Erythroblast (primary cell): ENCODE data around the gene JAM3.

Experiments used
- GATA1 ChIP-seq: IDR thresholded peaks from 2 replicates; pipeline ENCODE4 v1.6.1; 2011; ENCODE audit warnings: low read depth, mild to moderate bottlenecking, control low read depth, low read length, moderate library complexity
- POLR2A ChIP-seq: IDR thresholded peaks from 2 replicates; pipeline ENCODE4 v1.6.1; 2011; ENCODE audit warnings: mild to moderate bottlenecking, low read length

GRCh38 chr11:134046681-134047449 lies 22.0 kb upstream of the JAM3 start:
- TF ChIP-seq POLR2A (no peak), GATA1 (no peak)
